GM19023 (cell line): ENCODE measurements around the gene PTGDS.

ENCODE experiments used
- ATAC-seq: cut with Tn5 transposase; IDR thresholded peaks from one replicate; pipeline ENCODE4 v1.9.1; 2021; ENCODE audit warnings: mild to moderate bottlenecking, moderate library complexity; ENCODE audit not compliant: unreplicated experiment

PTGDS gene

GRCh38 chr9:137007108-137007815 is 30.0 kb downstream of the PTGDS start:
- ATAC-seq = no peak

- ATAC-seq = no peak
Measured at GRCh38 chr9:137007816-137008270, 30.5 kb downstream of the PTGDS start.

GRCh38 chr9:137008312-137008711 is 31.0 kb downstream of the PTGDS start:
- no peak for ATAC-seq

DNA sequence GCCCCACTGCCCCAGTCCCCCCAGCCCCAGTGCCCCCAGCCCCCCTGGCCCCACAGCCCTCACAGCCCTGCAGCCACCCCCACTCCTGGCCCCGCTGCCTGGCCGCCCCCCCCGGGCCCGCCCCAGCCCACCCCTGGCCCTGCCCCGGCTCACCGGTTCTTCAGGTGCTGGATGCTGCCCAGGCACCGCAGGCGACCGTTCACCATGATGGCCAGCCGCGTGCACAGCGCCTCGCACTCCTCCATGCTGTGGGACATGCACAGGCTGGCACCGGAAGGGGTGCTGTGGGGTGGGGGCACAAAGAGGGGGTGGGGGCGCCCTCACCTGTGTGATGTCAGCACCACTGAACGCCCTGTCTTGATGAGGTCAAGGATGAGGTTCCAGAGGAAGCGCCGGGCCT is 31.9 kb downstream of the PTGDS start:
- ATAC-seq = no peak

- ATAC-seq = no peak
Measured at GRCh38 chr9:137009938-137010732, 32.8 kb downstream of the PTGDS start.

- ATAC-seq = no peak
Measured at GRCh38 chr9:137011156-137011555, 33.9 kb downstream of the PTGDS start.

DNA sequence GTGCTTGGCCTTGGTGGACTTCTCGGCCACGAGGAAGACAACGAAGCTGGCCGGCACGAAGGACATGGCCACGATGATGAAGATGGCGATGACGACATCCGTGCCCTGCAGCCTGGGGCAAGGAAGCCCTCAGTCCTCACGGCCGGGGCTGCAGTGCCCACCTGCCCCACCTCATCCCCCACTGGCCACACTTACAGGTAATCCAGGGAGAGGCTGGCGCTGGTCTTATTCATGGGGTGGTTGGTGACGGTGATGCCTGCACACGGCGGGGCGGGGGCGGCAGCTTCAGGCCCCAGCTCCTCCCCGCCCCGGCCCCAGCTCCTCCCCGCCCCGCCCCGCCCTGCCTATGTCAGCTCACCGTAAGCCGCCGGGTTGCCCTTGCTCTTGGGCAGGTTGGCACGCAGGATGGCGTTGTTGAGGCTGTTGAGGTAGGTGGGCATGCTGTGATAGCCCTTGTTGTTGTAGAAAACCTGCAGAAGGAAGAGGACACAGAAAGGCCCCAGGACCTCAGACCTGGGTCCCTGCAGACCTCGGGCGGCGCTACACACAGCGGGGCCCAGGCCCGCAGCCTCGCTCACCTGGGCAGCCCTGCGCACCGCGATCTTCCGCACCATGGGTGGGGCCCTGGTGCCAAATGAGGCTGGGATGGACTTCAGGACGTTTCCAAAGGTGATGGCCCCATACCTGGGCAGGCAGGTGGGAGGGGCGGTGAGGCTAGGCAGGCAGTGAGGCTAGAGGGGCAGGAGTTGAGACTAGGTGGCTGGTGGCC is 34.8 kb downstream of the PTGDS start:
- no peak for ATAC-seq

DNA sequence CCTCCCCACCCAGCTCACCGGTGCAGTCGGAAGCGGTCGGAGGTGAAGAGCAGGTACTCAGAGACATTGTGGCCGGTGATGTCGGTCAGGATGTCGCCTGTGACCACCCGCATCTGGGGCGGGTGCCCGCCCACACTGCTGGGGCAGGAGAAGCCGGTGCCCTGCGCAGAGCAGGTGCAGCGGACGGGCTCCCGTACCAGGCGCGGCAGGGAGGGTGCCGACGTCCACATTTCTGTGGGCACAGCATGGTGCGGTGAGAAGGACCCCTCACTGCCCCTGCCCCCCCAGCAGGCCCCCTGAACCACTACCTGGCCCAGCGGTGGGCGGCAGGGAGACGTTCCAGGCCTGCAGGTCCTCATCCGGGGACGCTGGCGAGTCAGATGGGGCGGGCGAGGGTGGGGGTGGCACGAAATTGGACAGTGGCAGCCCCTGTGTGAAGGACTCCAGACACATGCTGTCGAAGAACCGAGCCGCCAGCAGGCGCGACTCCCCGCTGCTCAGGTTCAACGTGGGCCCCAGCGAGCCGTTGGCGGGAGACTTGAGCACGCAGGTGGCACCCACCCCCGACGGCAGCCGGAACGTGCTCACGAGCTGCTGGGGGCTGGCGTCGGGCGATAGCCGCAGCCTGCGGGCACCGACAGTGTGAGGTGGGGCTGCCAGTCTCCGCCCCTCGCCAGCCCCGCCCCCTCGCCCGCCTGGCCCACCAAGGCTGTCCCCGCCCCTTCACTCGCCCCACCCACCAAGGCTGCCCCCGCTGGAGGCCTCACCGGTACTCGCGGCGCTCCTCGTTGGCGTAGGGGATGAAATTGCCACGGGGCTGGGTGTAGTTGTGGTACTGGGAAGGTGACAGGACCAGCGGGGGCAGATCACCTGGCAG is 35.6 kb downstream of the PTGDS start:
- no peak for ATAC-seq

DNA sequence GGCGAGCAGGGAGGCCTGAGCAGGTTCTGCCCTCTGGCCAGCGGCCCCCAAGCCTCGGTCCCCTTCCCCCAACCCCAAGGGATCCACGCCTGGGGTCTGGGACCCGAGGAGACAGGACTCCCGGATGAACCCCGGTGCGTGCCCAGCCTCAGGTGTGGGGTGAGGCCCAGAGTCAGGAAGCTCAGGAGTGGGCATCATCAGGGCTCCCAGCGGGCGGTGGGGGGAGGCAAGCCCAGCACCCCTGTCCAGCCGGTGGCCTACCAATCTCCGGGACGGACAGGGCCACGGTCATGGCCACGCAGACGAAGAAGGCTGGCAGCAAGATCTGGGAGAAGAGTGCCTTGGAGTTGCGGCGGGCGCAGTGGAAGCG is 36.3 kb downstream of the PTGDS start:
- ATAC-seq = no peak

DNA sequence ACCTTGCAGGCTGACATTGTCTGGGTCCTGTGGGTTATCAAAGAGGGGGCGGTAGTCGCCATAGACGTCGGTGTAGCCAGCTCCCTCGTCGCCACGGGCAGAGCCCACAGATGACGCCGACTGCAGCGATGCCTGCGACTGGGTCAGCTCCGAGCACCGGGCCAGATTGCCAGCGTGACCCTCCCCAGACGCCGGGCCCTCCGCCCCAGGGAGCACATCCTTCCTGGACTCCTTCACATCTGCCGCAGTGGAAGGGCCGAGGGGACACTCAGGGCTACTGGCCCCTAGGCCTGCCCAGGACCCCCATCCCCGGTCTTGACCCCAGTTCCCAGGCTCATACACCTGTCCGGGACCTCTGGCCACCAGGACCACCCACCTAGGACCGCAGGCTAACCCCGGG is 36.9 kb downstream of the PTGDS start:
- no peak for ATAC-seq

GRCh38 chr9:137014776-137015539 is 37.7 kb downstream of the PTGDS start:
- no peak for ATAC-seq

- ATAC-seq = no peak
Measured at GRCh38 chr9:137015540-137015930, 38.2 kb downstream of the PTGDS start.

DNA sequence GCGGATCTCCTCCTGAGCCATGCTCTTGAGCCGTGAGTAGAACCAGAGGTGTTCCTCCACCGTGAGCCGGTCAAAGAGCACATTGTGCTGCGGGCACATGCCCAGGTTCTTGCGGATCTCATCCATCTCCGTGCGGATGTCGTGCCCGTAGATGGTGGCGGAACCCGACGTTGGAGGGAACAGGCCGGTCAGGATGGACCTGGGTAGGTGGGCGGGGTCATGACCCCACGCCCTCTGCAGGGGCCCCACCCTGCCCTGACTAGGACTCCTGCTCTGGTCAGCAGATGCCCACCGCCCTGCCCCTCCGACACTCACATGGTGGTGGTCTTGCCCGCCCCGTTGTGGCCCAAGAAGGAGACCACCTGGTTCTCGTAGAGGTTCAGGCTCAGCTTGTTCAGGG is 38.7 kb downstream of the PTGDS start:
- ATAC-seq = no peak

- no peak for ATAC-seq
Measured at GRCh38 chr9:137016436-137016835, 39.1 kb downstream of the PTGDS start.

GRCh38 chr9:137017071-137017470 is 39.8 kb downstream of the PTGDS start:
- no peak for ATAC-seq

DNA sequence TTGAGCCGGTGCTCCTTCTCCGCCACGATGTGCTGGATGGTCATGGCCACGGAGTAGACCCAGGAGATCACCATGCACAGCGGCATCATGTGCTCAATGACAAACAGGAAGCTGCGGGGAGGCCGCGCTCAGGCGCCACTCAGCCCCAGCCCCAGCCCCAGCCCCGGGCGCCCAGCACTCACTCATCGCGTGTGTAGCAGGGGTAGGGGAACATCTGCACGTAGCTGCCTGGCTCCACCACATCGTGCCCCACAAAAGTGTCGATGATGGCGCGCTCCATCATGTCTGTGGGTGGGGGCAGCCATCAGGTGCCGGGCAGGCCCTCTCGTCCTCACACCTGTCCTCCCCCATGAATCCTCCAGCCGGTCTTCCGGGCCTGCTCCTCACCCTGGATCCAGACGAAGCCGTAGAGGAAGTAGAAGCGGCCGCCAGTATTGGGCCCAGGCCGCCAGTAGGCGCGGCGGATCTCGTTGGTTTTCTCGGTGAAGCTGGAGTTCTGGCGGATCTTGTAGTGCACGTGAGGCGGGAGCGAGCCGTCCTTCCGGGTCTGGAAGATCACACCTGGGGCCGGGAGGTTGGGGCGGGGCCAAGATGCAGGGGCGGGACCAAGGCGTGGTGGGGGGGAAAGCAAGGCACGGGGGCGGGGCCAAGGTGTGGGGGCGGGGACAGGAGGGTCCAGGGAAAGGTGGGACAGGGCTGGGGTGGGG is 40.6 kb downstream of the PTGDS start:
- ATAC-seq = no peak

DNA sequence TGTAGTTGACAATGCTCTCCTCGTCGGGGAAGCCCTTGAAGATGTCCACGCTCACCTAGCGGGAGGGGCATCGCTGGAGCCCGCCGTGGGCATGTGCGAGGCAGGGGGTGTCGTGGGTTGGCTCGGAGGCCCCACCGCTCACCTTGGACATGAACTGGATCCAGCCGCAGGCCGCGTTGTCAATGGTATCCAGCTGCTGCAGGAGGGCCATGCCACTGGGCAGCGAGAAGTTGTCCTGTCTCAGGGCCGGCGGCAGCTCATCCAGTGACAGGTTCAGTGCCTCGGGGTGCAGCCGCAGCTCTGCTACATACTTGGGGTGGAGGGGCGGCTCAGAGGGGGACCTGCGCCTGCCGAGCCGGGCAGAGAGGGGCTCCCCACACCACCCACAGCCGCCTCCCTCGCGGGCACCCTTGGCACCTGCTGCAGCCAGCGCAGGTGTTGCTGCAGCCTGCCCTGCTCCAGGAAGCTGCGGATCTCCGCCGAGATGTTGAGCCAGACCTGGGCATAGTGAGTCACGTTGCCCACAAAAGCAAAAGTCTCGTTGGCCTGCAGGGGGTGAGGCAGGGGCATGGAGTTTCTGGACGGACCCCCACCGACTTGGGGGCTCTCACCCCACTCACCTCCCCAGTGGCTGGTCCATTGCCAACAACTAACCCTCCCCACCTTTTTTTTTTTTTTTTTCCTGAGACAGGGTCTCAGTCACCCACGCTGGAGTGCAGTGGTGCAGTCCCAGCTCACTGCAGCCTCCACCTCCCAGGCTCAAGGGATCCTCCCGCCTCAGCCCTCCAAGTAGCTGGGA is 41.7 kb downstream of the PTGDS start:
- ATAC-seq = no peak

- ATAC-seq = no peak
Measured at GRCh38 chr9:137019891-137020683, 42.8 kb downstream of the PTGDS start.
